Esophagus squamous epithelium (tissue), 5 donors: ENCODE measurements around the gene MPIG6B. TPM values are rescaled to one million over a fixed set of nuclear protein-coding genes. Genes with fewer than 3 reads are reported as not detected.

Source experiments
- DNase-seq: peaks from one replicate; lab custom pipeline; 2025; lab: John Stamatoyannopoulos, UW
- H3K27ac ChIP-seq, 4 donors: fragments of 200-600 bp; sonication (generic); one replicate each; pipeline ENCODE4 v1.5.1; 2016 to 2019; ENCODE audit warnings: mild to moderate bottlenecking in 1 of 4
- H3K27me3 ChIP-seq, 4 donors: fragments of 200-600 bp; sonication (generic); 1 replicate in 3 of 4; 2 replicates in 1 of 4; pipeline versions ENCODE4 v1.5.1 to v1.6.0; 2017 to 2021; ENCODE audit warnings: antibody characterized with exemption in 1 of 4
- H3K36me3 ChIP-seq, 3 donors: fragments of 200-600 bp; sonication (generic); one replicate each; pipeline ENCODE4 v1.5.1; 2016 to 2019
- H3K4me1 ChIP-seq, 3 donors: fragments of 200-600 bp; sonication (generic); one replicate each; pipeline ENCODE4 v1.5.1; 2017 to 2019
- H3K4me3 ChIP-seq, 4 donors: fragments of 200-600 bp; sonication (generic); 1 replicate in 3 of 4; 2 replicates in 1 of 4; pipeline ENCODE4 v1.5.1; 2016 to 2019; ENCODE audit warnings: mild to moderate bottlenecking in 2 of 4, moderate library complexity in 1 of 4
- H3K9me3 ChIP-seq, 3 donors: fragments of 200-600 bp; sonication (generic); one replicate each; pipeline ENCODE4 v1.5.1; 2016 to 2019
- POLR2A ChIP-seq, 4 donors: fragments of 450-650 bp; IDR thresholded peaks; one replicate each; pipeline ENCODE4 v1.6.1; 2017; ENCODE audit warnings: antibody characterized with exemption in 4 of 4, mild to moderate bottlenecking in 4 of 4, moderate library complexity in 3 of 4
- WGBS, 2 donors: methylation state at CpG; one replicate each; pipeline ENCODE4 v1.1.5; 2018; 5-methylcytosine and 5-hydroxymethylcytosine counted together
- intact Hi-C: fragments of 100-400 bp; cut with DNase I; formaldehyde crosslinking; loops from one replicate; pipeline ENCODE4 v1.15.0; 2022
- total RNA-seq, 4 donors: library from RNA; depleted of rRNA; stranded (reverse); fragments of >200 nt; gene quantifications; one replicate each; pipeline ENCODE4 v1.1.0, GENCODE V29; 2016
- TF ChIP-seq, protein P1 (sequence below), 6 experiments: fragments of 450-650 bp in 4 of 6; fragments of 200-600 bp in 2 of 6; sonication (generic) in 2 of 6; IDR thresholded peaks; one replicate each; pipeline ENCODE4 v1.5.1; 2016 to 2019; ENCODE audit warnings: antibody characterized with exemption in 6 of 6, mild to moderate bottlenecking in 4 of 6, moderate library complexity in 4 of 6
- donor health status: DM: yes; HTN: yes; CAD: no.

The MPIG6B gene
- total RNA-seq, 4 donors from 2014 or later: 0.12 to 1.4 (median 0.73) TPM

DNA sequence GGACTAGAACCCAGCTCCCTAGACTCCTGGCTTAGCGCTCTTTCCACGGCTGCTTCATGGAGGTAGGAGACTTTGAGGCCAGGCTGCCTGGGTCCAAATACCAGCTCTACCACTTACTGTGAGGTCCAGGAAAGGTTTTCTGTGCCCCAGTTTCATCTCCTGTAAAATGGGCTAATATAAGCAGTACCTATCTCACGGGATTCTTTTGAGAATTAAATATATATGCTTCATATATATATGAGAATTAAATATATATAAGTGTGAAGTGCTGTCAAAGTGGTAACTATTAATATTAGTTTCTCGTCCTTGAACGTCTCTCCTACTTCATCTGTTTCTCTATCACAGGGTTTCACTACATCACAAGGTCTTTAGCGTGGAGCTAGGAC, 32.1 kb upstream of the MPIG6B start:
- Histone ChIP-seq H3K4me3 (no peak overlapping the region), H3K9me3 (no peaks in the 10 kb centered on the region), H3K27ac (no peak overlapping the region), H3K36me3 (peaks cover 35 to 100% (median 69%) of the 10 kb centered on the region in 3 donors), H3K27me3 (no peaks in the 10 kb centered on the region), H3K4me1 (no peaks in the 10 kb centered on the region)
- 88 to 93% methylated on average over 6 of the region's 6 CpGs for WGBS, 2 donors
- DNase-seq: no peak
- TF ChIP-seq POLR2A (IDR thresholded peaks at IDR 0.05): no peak
- TF ChIP-seq, protein P1, sequence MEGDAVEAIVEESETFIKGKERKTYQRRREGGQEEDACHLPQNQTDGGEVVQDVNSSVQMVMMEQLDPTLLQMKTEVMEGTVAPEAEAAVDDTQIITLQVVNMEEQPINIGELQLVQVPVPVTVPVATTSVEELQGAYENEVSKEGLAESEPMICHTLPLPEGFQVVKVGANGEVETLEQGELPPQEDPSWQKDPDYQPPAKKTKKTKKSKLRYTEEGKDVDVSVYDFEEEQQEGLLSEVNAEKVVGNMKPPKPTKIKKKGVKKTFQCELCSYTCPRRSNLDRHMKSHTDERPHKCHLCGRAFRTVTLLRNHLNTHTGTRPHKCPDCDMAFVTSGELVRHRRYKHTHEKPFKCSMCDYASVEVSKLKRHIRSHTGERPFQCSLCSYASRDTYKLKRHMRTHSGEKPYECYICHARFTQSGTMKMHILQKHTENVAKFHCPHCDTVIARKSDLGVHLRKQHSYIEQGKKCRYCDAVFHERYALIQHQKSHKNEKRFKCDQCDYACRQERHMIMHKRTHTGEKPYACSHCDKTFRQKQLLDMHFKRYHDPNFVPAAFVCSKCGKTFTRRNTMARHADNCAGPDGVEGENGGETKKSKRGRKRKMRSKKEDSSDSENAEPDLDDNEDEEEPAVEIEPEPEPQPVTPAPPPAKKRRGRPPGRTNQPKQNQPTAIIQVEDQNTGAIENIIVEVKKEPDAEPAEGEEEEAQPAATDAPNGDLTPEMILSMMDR (IDR thresholded peaks at IDR 0.05): no peak
- intact Hi-C loops: no loop called here

DNA sequence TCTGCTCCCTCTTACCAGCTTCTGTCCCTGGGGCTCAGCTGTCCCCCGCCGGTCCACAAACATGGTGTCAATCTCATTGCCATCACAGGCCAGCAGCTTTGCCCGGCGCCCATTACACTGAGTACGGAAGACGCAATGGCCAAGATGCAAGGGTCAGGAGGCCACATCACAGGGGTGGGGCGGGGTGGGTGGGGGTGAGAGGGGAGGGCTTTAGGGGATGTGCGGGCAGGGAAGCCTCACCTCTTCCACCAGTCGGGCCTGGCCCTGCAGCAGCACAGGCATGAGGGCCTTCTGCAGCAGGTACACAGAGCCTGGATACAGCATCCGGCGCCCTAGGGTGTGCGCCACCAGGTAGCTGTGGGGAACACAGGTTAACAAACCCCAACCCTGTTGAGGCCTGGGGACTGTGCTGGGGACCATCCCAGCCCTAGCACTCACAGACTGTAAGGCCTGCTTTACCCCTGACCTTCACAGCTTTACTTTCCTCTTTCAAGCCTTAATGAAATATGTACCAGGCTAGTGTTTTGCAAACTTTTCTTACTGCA, 31.5 kb upstream of the MPIG6B start:
- Histone ChIP-seq H3K9me3 (no peaks in the 10 kb centered on the region), H3K4me3 (no peak overlapping the region), H3K4me1 (no peaks in the 10 kb centered on the region), H3K27me3 (no peaks in the 10 kb centered on the region), H3K27ac (no peak overlapping the region), H3K36me3 (peaks cover 35 to 100% (median 74%) of the 10 kb centered on the region in 3 donors)
- no peak for DNase-seq
- intact Hi-C loops: no loop called here
- TF ChIP-seq POLR2A (IDR thresholded peaks at IDR 0.05): no peak
- 94 to 100% methylated on average over 1 to 3 of the region's 12 CpGs for WGBS, 2 donors

DNA sequence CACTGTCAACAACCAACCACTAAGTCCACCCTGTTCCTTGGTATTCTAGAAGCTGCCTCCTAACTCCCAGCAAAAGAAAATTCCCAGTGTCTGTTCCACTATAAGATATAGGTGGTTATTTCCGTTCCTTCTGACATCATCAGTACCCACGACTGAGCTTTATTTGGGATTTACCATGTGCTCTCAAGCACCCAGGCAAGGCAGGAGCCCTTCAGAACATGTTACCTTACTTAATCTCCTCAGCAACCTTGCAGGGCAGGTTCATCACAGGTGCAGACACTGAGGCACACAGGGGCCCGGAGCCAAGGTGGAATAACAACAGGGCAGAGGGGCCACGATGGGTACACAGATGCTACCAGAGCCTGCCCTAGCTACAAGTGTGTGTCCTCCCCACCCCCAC, 30.8 kb upstream of the MPIG6B start:
- DNase-seq: no peak
- TF ChIP-seq POLR2A (IDR thresholded peaks at IDR 0.05): no peak
- TF ChIP-seq, protein P1 (IDR thresholded peaks at IDR 0.05): no peak
- H3K9me3 ChIP-seq: no peaks in the 10 kb centered on the region
- intact Hi-C loops: no loop called here
- H3K27me3 ChIP-seq: no peaks in the 10 kb centered on the region
- H3K4me1 ChIP-seq: no peaks in the 10 kb centered on the region
- H3K36me3 ChIP-seq: peaks cover 35 to 100% (median 73%) of the 10 kb centered on the region in 3 donors
- no peak overlapping the region for H3K27ac ChIP-seq
- no peak overlapping the region for H3K4me3 ChIP-seq
- WGBS, 2 donors: 69 to 75% methylated on average over 2 to 3 of the region's 4 CpGs

DNA sequence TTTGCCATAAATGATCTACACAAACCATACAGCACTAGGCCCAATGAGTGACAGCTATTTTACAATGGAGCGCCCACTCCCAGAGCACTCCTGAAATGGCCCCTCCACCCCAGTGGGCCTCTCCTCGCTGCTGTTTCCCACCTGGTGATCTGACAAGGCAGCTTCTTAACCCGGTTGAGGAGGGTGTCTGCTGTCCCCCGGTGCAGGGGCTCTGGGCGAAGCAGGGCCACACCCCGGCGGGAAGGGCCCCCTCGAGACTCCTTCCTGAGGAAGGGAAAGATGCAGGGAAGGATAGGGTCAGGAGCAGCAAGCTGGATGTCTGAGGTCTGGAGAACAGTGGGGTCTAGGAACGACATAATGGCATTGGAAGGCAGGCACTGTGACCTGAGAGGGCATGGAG, 30.3 kb upstream of the MPIG6B start:
- Histone ChIP-seq H3K36me3 (peaks cover 34 to 100% (median 68%) of the 10 kb centered on the region in 3 donors), H3K27ac (no peak overlapping the region), H3K4me1 (peaks cover 0 to 4% (median 0%) of the 10 kb centered on the region in 3 donors), H3K9me3 (no peaks in the 10 kb centered on the region), H3K4me3 (no peak overlapping the region), H3K27me3 (no peaks in the 10 kb centered on the region)
- TF ChIP-seq, protein P1 (IDR thresholded peaks at IDR 0.05): no peak
- TF ChIP-seq POLR2A (IDR thresholded peaks at IDR 0.05): no peak
- DNase-seq: no peak
- intact Hi-C loops: no loop called here
- WGBS, 2 donors: 86 to 88% methylated on average over 2 to 9 of the region's 9 CpGs

DNA sequence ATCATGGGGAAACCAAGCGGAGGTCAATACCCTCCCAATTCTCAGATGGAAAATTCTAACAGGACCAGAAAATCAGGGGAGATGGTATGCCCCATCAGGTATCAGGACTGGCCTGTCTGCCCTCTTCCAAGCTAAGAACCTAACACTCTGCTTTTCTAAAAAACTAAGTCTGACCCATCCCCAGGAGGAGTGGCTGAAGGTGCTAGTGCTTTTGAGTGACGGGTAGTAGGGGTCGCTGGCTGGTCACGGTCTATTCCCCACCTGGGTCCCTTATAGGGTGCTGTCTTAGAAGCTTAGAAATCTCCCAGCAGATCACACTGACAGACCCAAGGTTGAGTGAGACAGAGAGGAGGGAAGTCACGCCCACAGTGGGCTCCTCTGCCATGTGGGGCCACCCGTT, 29.6 kb upstream of the MPIG6B start:
- Histone ChIP-seq H3K27me3 (no peaks in the 10 kb centered on the region), H3K9me3 (no peaks in the 10 kb centered on the region), H3K27ac (no peak overlapping the region), H3K4me3 (no peak overlapping the region), H3K4me1 (peaks cover 0 to 8% (median 0%) of the 10 kb centered on the region in 3 donors), H3K36me3 (peaks cover 27 to 99% (median 63%) of the 10 kb centered on the region in 3 donors)
- 91 to 100% methylated on average over 4 to 6 of the region's 6 CpGs for WGBS, 2 donors
- TF ChIP-seq, protein P1 (IDR thresholded peaks at IDR 0.05): no peak
- TF ChIP-seq POLR2A (IDR thresholded peaks at IDR 0.05): no peak
- intact Hi-C loops: no loop called here
- no peak for DNase-seq
